LoVo (cell line): ENCODE measurements around the gene PGLYRP4.

ENCODE experiments used
- DNase-seq: peaks from one replicate; pipeline ENCODE4 v3.0.0-alpha.2; 2016; ENCODE audit warnings: low spot score

Gene PGLYRP4, protein sequence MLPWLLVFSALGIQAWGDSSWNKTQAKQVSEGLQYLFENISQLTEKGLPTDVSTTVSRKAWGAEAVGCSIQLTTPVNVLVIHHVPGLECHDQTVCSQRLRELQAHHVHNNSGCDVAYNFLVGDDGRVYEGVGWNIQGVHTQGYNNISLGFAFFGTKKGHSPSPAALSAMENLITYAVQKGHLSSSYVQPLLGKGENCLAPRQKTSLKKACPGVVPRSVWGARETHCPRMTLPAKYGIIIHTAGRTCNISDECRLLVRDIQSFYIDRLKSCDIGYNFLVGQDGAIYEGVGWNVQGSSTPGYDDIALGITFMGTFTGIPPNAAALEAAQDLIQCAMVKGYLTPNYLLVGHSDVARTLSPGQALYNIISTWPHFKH

DNA sequence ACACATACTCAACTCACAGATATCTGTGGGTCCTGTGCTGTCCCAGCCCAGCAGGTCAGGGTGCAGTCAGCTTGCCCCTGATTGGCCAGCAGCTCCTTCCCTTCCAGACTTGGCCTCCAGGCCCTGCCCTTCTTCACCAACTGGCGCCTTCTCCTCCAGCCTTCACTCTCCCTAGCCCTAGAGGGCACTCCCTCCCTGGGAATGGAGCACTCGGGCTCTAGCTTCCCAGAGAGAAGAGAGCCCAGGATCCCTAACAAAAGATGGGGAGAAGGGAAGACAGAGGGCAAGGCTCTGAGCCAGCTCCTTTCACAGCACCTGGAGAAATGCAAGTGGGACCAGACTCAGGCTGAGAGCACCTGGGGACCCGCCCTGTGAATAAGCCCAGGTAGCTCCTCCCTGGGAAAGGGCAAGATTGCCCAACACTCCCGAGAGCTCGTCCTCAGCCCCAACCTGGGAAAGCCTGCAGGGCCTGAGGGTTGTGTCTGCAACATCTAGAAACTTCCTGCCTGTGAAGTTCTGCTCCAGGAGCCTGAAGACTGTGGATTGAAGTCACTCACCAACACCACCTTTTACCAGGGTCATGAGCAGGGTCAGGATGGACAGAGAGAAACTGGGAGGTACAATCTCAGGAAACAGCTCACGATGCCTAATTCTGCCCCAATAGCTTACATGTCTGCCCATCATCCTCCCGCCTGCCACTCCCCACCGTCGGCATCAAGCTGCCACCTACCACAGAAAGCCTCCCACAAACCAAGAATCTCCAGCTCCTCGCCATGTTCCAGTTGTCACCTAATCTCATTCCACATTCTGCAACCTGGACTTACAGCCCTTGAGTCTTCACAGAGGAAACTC lies at the start of gene PGLYRP4:
Gene PGLYRP4, minus strand, starts transcription at position 331 of the 852 bp plus-strand sequence. CDS start 909 bp downstream, outside the sequence.
- DNase-seq, result no peak

DNA sequence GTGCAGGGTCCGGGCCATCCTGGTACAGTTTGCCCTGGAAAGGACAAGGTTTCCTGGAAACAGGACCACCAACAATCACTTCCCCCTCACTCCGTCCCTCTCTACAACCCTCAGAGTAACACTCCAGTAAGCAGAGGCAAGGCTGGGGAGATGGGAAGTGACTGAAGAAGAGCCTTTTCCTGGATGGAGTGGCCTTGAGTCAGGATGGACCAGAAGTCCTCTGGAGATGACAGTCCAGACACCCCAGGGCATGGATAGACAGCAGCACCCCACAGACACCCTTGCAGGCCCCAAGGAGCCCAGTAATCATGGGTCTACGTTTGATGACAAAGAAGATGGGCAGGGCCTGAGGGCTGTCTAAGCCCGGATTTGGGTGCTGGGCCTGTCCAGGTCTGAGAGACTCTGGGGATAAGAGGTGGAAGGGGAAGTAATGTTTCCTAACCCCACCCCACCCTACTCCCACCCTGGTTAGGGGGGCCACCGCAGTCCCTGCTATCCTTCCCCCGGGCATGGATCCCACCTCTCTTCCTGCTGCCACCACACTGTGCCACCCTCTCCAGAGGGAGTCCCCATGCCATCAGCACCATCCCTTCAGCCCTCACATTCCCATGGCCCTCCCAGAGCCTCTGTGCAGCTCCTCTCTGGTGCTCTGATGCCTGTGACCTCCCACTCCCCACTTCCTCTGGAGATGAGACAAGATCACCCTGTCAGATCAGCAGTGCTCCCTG lies 49.4 kb upstream of the PGLYRP4 start:
- no peak for DNase-seq

DNA sequence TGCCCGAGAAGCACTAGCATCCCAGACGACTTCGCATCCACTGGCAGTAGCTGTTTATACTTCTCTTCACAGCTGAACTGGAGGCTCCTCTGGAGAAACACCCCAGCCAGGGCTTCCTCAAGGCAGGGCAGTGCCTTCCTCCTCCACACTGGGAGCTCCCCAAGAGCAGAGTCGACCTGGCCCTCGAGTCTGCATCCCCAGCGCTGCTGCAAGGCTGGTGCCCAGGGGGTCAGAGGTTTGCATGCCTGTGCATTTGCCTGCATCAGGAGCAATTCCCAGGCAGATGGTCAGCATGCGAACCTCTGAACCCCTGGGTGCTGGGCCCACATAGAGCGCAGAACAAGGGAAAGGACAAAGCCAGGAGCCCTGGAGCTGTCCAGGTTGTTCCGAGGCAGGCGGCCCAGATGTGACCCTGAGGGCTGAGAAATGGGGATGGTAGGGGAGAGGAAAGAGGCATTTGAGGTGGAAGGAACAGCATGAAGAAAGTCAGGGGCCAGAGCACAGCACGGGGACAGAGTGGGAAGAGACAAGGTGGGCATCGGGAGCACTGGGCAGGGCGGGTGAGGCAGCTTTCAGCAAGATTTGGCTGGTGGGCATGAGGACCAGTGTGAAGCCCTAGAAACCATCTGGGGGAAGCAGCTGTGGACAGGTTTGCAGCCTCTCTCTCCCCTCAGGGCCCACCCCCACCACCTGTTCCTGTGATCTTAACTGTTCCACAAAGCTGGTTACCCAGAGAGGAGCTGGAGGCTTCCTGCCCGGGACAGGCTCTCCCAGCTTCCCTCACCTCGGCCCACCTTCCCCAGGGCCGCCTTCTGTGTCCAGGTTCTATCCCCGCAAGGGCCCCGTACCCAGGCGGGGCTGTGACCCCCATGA lies 48.6 kb upstream of the PGLYRP4 start:
- no peak for DNase-seq

DNA sequence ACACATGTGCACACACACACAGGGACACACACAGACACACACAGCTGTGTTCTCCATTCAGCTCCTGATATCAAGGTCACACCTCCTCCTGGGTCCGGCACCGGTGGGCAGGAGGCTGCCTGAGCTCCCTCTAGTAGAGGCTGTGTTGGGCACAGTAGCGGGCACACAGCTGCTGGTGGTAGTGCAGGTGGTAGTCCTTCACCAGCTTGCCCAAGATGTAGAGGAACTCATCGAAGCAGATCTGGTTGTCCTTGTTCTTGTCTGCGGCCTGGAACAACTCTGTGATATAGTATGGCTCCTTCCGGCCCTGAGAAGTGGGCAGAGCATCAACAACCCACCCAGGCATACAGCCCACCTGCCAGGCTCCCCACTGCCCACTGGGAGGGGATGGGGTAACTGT lies 47.8 kb upstream of the PGLYRP4 start:
- no peak for DNase-seq

DNA sequence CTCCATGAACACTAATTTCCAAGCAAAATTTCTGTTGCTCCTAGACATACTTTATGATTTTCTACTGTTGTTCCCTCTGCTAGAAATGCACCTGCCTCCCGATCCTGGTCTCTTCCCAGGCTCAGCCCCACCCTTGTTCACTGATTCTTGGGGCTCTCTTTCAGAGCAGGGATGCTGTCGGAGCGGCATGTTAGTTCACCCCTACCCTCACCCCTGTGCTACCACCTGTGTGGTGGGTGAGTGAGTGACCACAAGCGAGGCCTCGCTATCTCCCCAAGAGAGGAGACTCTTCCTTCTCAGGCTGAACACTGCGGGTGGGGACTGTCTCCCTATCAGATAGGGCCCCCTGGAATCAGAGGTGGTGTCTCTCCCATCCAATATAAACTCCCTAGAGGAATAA lies 47.1 kb upstream of the PGLYRP4 start:
- DNase-seq, result no peak

DNA sequence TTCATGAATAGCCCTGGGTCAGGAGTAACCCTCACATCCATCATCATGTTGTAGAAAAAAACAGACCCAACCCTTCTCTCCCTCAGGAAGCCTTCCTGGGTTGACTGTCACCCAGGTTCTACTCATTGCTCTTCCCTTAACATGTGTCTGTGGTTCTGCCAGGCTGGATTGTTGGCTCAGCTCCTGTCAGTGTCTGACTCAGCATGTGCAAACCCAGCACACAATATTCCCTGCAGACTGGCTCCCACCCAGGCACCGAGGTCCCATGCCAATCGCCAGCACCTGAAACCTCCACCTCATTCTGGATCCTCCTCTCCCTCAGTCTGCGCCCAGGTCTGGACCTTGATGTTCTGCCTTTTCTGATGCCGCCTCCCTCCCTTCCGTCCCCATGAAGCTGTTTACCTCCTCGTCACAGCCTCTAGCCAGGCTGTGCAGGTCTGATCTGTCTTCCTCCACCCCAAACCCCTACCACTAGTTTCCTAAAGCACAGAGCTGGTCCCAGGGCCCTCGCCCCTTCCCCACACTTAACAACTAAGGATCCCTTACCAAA lies 46.6 kb upstream of the PGLYRP4 start:
- peak; percentile 6 for DNase-seq

DNA sequence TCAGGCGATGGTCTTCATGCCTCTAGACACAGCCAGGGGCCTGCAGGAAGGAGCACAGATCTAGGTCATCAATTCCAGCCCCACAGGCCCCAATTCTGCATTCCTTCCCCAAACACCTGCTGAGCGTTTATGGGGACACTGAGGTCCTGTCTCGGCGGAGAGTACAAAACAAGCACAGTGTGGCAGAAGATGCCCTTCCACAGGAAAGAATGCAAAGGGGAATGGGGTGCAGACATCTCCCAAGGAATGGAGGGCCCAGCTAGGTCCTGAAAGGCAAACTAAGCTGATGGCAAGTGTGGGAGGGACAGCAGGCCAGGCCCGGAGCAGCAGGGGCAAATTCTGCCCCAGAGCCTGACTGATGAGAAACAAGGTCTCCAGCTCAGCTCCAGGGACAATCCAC lies 45.8 kb upstream of the PGLYRP4 start:
- no peak for DNase-seq

DNA sequence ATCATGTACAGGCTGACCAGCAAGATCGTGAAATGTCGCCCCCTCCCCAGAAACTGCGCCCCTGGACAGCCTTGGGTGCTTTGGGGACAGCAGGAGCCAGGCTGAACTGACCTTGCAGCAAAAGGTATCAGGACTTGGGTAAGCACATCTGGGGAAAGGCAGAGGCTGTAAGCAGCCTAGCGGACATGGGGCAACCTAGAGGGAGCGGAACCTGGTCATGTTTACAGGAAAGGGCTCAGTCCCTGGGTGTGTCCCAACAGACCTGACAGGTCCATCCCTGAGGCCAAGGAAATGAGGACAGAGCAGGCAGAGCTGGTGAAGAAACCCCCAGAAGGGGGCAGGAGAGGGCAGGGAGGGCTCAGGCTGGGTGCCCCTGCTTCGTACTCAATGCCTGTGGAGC lies 45.3 kb upstream of the PGLYRP4 start:
- DNase-seq, result no peak

DNA sequence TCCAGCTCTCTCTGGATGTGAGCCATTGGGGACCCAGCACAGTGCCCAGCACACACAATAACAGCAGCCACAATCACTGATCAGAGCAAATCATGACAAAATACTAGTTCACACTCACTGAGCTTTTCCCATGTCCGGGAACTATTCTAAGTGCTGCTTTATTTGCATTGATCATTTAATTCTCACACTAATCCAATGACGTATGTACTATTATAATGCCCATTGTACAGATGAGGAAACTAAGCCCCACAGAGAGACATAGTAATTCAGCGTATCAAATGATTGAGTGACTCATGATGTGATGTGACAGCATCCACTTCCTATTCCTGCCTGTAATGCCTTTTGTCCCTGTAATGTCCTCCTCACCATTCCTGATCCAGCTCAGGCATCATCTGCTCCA lies 44.2 kb upstream of the PGLYRP4 start:
- DNase-seq, result no peak

DNA sequence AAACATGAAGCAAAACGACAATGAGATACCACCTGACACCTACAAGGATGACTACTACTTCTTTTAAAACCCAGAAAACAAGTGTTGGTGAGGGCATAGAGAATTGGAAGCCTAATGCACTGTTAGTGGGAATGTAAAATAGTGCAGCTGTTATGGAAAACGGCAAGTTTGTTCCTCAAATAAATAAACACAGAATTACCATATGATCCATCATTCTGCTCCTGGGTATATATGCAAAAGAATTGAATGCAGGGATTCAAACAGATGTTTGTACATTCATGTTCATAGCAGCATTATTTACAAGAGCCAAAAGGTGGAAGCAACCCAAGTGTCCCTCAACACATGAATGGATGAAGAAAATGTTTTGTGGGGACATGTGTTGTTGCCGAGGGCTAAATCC lies 43.6 kb upstream of the PGLYRP4 start:
- DNase-seq, result no peak

DNA sequence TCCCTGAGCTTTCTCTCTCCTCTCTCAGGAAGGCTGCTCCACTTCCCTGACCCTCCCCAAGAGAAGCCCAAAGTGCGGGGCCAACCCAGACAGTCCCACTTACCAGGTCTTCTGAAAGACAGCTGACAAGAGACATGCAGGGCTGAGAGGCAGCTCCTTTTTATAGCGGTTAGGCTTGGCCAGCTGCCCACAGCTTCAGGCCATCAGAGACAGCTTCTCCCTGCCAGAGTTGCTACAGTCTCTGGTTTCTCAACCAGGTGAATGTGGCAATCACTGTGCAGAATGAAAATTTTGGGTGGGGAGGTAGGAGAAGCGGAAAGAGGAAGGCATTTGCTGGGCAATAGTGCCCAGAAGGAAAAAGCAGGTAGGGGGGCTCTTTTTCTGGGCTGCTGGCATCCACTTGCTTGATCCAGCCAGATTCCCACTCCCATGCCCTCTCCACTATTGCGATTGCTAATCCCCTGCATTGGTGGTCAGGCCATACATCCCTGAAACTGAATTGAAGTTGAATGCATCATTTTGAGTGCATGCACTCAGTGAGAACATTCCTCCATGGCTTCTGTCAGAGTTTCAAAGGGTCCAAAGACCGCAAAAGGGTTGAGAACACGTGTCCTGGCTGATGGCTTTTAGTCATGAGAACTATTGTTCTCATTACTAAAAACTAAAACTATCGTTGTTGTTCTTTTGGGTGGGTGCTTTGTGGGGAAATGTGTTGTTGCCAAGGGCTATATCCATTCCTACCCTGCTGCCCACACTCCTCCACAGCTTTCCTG lies 42.5 kb upstream of the PGLYRP4 start, which contains the start of gene S100A8:
Gene S100A8, minus strand, starts transcription at position 136 of the 773 bp plus-strand sequence. CDS start 538 bp downstream, outside the sequence.
- peak; percentile 5 for DNase-seq

DNA sequence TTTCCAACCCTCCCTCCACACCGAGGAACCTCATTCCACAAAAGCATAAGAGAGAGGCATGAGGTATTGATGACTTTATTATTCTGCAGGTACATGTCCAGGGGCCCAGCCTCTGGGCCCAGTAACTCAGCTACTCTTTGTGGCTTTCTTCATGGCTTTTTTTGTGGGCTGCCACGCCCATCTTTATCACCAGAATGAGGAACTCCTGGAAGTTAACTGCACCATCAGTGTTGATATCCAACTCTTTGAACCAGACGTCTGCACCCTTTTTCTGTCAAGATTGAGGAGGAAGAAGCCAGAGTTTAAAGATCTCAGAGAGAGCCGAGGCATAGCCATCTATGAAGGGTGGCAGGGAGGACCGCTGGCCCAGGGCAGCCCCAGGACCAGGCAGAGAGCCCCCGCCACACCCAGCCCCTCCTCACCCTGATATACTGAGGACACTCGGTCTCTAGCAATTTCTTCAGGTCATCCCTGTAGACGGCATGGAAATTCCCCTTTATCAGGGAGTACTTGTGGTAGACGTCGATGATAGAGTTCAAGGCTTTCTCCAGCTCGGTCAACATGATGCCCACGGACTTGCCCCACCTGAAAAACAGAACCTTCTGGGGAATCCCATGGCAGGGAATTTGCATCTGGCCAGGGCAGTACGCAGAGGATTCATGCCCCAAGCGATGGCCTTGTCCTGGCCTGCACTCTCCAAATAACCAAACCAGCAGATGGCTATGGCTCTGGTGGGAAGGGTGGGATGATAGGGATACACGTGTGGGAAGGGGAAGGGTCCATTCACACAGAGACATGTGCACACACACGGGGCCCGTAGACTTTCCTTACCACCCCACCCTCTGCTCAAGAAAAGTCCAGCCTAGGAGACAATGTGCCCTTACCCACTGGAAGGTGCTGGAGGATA lies 41.6 kb upstream of the PGLYRP4 start:
- no peak for DNase-seq

DNA sequence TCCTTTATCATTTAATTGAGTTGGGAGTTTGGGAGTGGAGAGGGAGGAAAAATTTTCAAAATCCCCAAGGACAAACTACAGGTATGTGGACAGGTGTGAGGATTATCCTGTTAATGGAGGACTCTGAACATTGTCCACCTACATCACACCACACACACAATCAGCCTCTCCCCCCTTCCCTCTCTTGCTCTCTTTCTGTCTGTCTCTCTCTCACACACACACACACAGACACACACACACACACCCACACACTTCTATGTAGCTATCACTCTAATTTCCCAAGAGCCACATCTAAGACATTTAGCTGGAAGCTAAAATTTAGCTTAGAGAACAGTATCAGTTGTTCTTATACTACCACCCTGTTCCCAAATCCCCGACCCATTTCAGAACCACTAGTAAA lies 40.8 kb upstream of the PGLYRP4 start:
- no peak for DNase-seq

DNA sequence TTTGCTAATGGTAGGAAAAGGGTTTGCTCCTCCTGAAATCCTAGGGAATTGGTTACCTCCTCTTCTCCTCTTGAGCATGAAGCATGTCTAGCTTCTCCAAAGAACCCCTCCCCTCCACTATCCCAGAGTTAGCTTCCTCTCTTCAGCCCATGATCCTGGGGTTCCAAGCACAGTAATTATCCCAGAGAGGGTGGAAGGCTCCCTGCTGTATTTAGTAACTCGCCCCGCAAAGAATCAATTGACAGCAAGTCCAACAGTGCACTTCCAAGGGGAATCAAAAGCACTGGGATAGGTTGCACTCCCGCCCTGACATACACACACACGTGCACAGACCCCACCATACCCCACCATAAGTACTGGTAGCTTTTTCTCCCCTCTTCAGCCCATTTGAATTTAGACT lies 39.1 kb upstream of the PGLYRP4 start:
- no peak for DNase-seq

DNA sequence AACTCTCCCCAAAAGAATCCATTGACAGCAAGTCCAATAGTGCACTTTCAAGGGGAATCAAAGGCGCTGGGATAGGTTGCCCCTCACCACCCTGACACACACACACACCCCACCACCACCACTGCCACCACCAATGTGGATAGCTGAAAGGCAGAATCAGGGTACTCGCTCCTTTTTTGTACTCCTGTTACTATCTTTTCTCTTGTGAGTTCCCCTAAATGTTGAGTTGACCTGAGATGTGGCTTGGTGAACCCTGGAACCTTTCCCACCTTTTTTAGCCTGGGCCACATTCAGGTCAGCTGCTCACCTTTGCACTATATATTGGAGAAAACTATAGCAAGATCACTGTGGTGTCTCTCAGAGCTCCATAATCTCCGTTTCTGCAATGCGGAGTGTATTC lies 38.4 kb upstream of the PGLYRP4 start:
- no peak for DNase-seq

DNA sequence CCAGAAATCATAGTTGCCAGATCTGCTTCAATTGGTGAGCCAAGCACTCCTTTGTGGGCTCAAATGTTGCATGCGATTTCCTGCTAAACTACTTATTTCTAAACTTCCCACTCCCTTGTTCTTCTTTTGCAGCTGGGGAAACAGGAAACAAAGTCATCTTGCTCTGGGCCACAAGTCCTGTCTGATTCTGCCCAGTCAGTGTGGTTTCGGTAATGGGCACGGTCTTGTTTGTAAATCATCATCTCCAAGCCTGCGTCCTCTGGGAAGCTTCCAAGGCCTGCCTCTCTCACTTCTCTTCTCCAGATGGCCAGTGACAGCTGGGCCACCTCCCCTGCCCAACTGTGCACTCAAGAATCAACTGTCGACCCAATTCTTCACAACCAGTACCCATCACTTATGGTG lies 37.9 kb upstream of the PGLYRP4 start:
- no peak for DNase-seq

DNA sequence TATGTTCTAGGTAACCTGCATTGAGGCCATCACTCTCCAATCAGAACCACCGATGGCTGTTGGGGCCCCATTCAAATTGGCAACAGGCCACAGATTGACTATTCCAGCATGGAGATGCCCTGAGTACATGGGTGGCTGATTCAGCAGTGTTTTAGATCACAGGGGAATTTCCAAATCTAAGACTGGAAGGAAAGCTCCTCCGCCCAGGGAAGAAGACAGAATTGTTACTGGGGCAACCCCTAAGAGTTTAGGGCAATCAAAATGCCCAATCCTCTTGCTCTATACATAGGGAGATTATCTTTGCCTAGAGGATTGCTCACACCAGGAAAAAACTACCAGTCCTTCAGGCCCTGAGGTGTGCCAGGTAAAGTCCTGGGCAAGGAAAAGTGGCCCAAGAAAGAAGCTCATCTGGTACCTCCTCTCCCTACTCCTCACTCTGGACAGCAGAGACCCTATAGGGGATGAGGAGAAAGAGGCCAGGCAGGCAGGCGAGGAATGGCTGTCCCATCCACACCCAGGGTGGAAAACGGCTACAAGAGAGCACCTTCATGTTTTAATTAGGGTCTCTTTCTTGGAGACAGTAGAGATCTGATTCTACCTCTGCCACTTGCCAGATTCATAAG lies 36.4 kb upstream of the PGLYRP4 start:
- no peak for DNase-seq

DNA sequence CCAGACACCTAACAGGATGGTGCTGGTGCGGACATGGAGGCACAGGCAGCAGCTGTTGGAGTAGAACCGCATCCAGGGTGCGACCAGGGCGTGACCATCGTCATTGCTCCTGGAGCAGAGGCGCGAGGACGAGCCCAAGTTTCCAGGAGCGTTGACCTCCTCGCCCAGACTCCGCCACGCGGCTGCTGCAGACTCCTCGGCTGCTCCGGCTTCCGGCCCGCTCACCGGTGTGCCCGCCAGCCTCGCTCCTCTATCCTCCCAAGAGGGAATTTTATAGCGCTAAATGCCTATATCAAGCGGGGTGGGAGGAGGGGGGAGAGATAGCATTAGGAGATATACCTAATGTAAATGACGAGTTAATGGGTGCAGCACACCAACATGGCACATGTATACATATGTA lies 32.1 kb upstream of the PGLYRP4 start:
- DNase-seq, result no peak

DNA sequence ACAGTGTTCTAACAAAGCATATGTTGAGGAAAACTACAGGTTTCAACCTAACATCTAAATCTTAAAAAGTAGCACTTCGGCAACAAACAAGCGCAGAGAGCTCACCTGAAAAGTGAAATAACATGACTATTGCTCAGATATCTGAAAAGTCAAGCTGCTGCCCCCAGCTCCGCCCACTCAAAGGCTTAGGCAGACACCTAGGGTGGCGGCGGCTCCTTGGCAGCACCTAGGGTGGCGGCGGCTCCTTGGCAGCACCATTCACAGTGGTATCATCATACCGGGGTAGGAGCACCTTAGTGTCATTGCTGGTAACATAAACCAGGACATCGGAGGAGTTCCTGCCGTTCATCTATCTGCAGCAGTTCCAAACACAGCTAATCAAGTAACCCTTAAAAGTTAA lies 30.9 kb upstream of the PGLYRP4 start:
- DNase-seq, result no peak
